ENCODE data around the gene HOXA5.

DNA sequence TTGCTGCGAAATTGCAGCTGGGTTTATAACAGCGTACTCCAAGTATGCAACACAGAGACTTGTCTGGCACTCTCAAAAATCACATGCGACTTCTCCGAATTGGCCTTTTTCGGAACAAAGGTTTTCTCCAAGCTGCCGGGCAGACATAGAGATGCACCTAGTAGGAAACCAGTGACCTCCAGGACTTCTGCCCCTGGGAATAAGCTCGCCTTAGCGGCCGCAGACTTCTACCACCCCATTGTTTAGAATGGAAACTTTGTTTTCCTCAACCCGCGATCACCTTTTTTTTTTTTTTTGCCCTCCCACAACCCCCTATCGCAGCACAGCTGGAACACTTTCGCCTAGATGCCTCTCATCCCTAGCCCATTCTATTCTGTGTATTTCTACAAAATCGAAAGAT, 35.5 kb upstream of the HOXA5 start:
- TF ChIP-seq CTCF (IDR thresholded peaks at IDR 0.05 in 2 of 3, conservative IDR thresholded peaks at IDR 0.05 in 1 of 3; ENCODE audit: control insufficient read depth in 2 of 3, extremely low read depth in 1 of 3, insufficient read depth in 1 of 3, low read depth in 3 of 3, low read length in 3 of 3) = no peak
- no peak for TF ChIP-seq RAD21 (IDR thresholded peaks at IDR 0.05; ENCODE audit: insufficient read depth, low read depth, low read length)
- no peak for TF ChIP-seq POLR2A (IDR thresholded peaks at IDR 0.05; ENCODE audit: low read depth, low read length)
